ENCODE results near the gene ELMO1. TPM values are rescaled to one million over a fixed set of nuclear protein-coding genes. Genes with fewer than 3 reads are reported as not detected.

ELMO1 gene
- total RNA-seq, 4 donors from 2014 or later: 31.1 to 42.9 (median 38.7) TPM

DNA sequence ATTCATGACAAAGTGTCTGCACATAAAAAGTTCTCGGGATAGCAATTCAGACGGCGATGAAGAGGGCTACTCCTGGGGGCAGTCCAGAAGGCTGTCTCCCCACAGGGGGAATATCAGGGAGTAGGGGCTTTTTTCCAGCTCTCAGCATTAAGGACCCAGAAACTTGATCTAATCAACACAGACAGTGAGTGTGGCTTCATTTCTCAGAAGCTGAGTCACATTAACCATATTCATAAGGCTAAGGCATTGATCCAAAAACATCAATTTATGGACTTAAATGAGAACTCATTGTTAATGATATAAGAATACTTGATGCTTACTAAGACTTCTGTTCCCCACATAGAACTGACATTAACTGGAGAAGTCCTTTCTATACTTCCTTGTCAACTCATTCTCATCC lies 636.9 kb downstream of the ELMO1 start:
- DNase-seq (ENCODE audit: extremely low spot score): no peak
- H3K36me3 ChIP-seq: no peaks in the 10 kb centered on the region
- WGBS: 62% methylated on average over 3 of the region's 3 CpGs
- no peaks in the 10 kb centered on the region for H3K27me3 ChIP-seq
- H3K4me3 ChIP-seq: no peak overlapping the region
- intact Hi-C loops (cut with DNase I): no loop called here
- no peak overlapping the region for H3K27ac ChIP-seq (replicated peaks in 1 of 4)
- H3K9me3 ChIP-seq: no peaks in the 10 kb centered on the region
- TF ChIP-seq POLR2A (IDR thresholded peaks at IDR 0.05; ENCODE audit: low read depth) (no peak), POLR2AphosphoS5 (IDR thresholded peaks at IDR 0.05) (no peak)
- no peaks in the 10 kb centered on the region for H3K4me1 ChIP-seq

DNA sequence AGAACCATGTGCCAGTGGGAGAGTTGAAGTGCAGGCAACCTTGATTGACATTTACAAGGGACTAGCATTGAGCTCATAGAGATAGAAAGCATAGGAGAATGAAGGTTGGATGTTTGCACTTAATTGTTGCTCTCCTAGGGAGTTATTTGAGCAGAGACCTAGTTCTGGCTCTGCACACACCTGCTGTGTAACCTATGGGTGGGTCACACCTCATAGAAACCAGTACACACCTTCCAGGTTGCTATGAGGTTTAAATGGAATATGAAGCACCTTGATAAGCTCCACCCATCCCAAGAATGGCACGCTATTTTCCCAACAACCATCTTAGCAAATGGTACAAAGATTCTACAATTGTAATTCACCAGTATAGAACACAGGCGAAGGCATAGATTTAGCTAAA lies 638.2 kb downstream of the ELMO1 start:
- TF ChIP-seq POLR2AphosphoS5 (IDR thresholded peaks at IDR 0.05) (no peak), CTCF (IDR thresholded peaks at IDR 0.05) (no peak), EP300 (IDR thresholded peaks at IDR 0.05) (no peak)
- Histone ChIP-seq H3K4me3 (no peak overlapping the region), H3K36me3 (no peaks in the 10 kb centered on the region), H3K27ac (replicated peaks in 1 of 4) (no peak overlapping the region), H3K4me1 (no peaks in the 10 kb centered on the region), H3K27me3 (no peaks in the 10 kb centered on the region), H3K9me3 (no peaks in the 10 kb centered on the region)
- intact Hi-C loops (cut with DNase I): no loop called here
- WGBS: 47% methylated on average over 2 of the region's 2 CpGs
- DNase-seq (ENCODE audit: extremely low spot score): peak; percentile 31

GRCh38 chr7:36810032-36810431 lies 638.6 kb downstream of the ELMO1 start:
- H3K27me3 ChIP-seq: no peaks in the 10 kb centered on the region
- H3K4me1 ChIP-seq: no peaks in the 10 kb centered on the region
- H3K9me3 ChIP-seq: no peaks in the 10 kb centered on the region
- 74% methylated on average over 1 of the region's 1 CpG for WGBS
- no peaks in the 10 kb centered on the region for H3K36me3 ChIP-seq
- no peak for DNase-seq (ENCODE audit: extremely low spot score)
- TF ChIP-seq POLR2AphosphoS5 (IDR thresholded peaks at IDR 0.05) (no peak), CTCF (IDR thresholded peaks at IDR 0.05) (no peak), POLR2A (IDR thresholded peaks at IDR 0.05; ENCODE audit: low read depth) (no peak), EP300 (IDR thresholded peaks at IDR 0.05) (no peak)
- no peak overlapping the region for H3K27ac ChIP-seq (replicated peaks in 1 of 4)
- intact Hi-C loops (cut with DNase I): no loop called here
- H3K4me3 ChIP-seq: no peak overlapping the region

GRCh38 chr7:36809510-36809909 lies 639.2 kb downstream of the ELMO1 start:
- intact Hi-C loops (cut with DNase I): no loop called here
- peak; percentile 47 for DNase-seq (ENCODE audit: extremely low spot score)
- 83% methylated on average over 3 of the region's 3 CpGs for WGBS
- no peak for TF ChIP-seq CTCF (IDR thresholded peaks at IDR 0.05)
- no peak for TF ChIP-seq EP300 (IDR thresholded peaks at IDR 0.05)
- TF ChIP-seq POLR2AphosphoS5 (IDR thresholded peaks at IDR 0.05): no peak
- TF ChIP-seq POLR2A (IDR thresholded peaks at IDR 0.05; ENCODE audit: low read depth): no peak
- Histone ChIP-seq H3K36me3 (no peaks in the 10 kb centered on the region), H3K4me1 (no peaks in the 10 kb centered on the region), H3K27me3 (no peaks in the 10 kb centered on the region), H3K27ac (replicated peaks in 1 of 4) (no peak overlapping the region), H3K4me3 (no peak overlapping the region), H3K9me3 (no peaks in the 10 kb centered on the region)

DNA sequence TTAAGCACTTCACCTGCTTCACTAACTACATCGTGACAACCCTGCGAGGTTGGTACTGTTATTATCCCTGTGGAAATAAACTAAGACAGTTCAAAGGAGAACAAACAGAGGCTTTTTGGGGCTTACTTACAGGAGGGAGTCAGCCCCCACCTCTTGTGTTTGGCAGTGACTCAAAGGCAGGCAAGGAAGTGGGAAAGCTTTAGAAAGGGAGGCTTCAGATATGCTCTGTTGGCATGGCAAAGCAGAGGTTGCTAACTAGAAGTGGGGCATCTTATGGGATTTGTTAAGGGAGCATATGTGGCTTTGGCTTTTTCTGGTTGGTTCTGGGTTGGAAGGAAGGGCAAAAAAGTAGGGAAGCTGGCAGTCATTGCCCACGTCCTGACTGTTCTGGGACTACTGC lies 639.6 kb downstream of the ELMO1 start:
- Histone ChIP-seq H3K36me3 (no peaks in the 10 kb centered on the region), H3K27me3 (no peaks in the 10 kb centered on the region), H3K27ac (replicated peaks in 1 of 4) (no peak overlapping the region), H3K4me3 (no peak overlapping the region), H3K9me3 (no peaks in the 10 kb centered on the region), H3K4me1 (no peaks in the 10 kb centered on the region)
- WGBS: 84% methylated on average over 3 of the region's 3 CpGs
- intact Hi-C loops (cut with DNase I): no loop called here
- peak; percentile 7 for DNase-seq (ENCODE audit: extremely low spot score)
- no peak for TF ChIP-seq POLR2AphosphoS5 (IDR thresholded peaks at IDR 0.05)
- no peak for TF ChIP-seq CTCF (IDR thresholded peaks at IDR 0.05)
- TF ChIP-seq EP300 (IDR thresholded peaks at IDR 0.05): no peak
- no peak for TF ChIP-seq POLR2A (IDR thresholded peaks at IDR 0.05; ENCODE audit: low read depth)
